Loucy (cell line): ENCODE data around the gene ADTRP.

Experiments
- H2AFZ ChIP-seq: fragments of 200-600 bp; sonication (generic); 2 replicates; pipeline ENCODE4 v1.6.0; 2016; ENCODE audit warnings: antibody characterized with exemption, mild to moderate bottlenecking, low read length, moderate library complexity
- H3F3A ChIP-seq: fragments of 200-600 bp; 2 replicates; pipeline ENCODE4 v1.6.0; 2016; ENCODE audit warnings: antibody characterized with exemption, low read depth, mild to moderate bottlenecking
- H3K27me3 ChIP-seq: fragments of 200-600 bp; sonication (generic); 2 replicates; pipeline ENCODE4 v1.6.1; 2014; ENCODE audit warnings: low read length, mild to moderate bottlenecking; ENCODE audit not compliant: insufficient read depth, poor library complexity, severe bottlenecking
- H3K36me3 ChIP-seq: fragments of 200-600 bp; sonication (generic); 2 replicates; pipeline ENCODE4 v1.6.1; 2016; ENCODE audit warnings: low read length; ENCODE audit not compliant: insufficient read depth
- H3K4me1 ChIP-seq: fragments of 200-600 bp; sonication (generic); 2 replicates; pipeline ENCODE4 v1.5.1; 2014; ENCODE audit warnings: low read length, mild to moderate bottlenecking; ENCODE audit not compliant: insufficient read depth, poor library complexity, severe bottlenecking
- H3K4me2 ChIP-seq: fragments of 200-600 bp; sonication (generic); 2 replicates; pipeline ENCODE4 v1.6.0; 2014; ENCODE audit warnings: antibody characterized with exemption, low read length, low read depth, mild to moderate bottlenecking; ENCODE audit not compliant: poor library complexity, severe bottlenecking
- H3K4me3 ChIP-seq: fragments of 200-600 bp; sonication (generic); 2 replicates; pipeline ENCODE4 v1.5.1; 2014; ENCODE audit warnings: low read length, mild to moderate bottlenecking, mixed read lengths; ENCODE audit not compliant: poor library complexity, severe bottlenecking
- H3K79me2 ChIP-seq: fragments of 200-600 bp; sonication (generic); 2 replicates; pipeline ENCODE4 v1.6.1; 2014; ENCODE audit warnings: low read length; ENCODE audit not compliant: insufficient read depth
- H3K9ac ChIP-seq: fragments of 200-600 bp; sonication (generic); 2 replicates; pipeline ENCODE4 v1.6.0; 2014; ENCODE audit warnings: mild to moderate bottlenecking, low read depth, low read length, moderate library complexity; ENCODE audit not compliant: poor library complexity, severe bottlenecking
- H3K9me2 ChIP-seq: fragments of 200-600 bp; sonication (generic); replicated peaks from 2 replicates; pipeline ENCODE4 v1.6.1; 2016; ENCODE audit warnings: low read depth, low read length, mixed read lengths
- H3K9me3 ChIP-seq: fragments of 200-600 bp; sonication (generic); 2 replicates; pipeline ENCODE4 v1.6.1; 2014; ENCODE audit warnings: mild to moderate bottlenecking, antibody characterized with exemption, low read length, low read depth; ENCODE audit not compliant: insufficient read depth
- H4K20me1 ChIP-seq: fragments of 200-600 bp; sonication (generic); 2 replicates; pipeline ENCODE4 v1.6.0; 2014; ENCODE audit warnings: antibody characterized with exemption, low read length, mild to moderate bottlenecking; ENCODE audit not compliant: insufficient read depth, poor library complexity, severe bottlenecking
- EZH2phosphoT487 ChIP-seq: fragments of 200-600 bp; IDR thresholded peaks from 2 replicates; pipeline ENCODE4 v1.6.1; 2018; ENCODE audit warnings: antibody characterized with exemption, mild to moderate bottlenecking, moderate library complexity, borderline replicate concordance
- TF ChIP-seq, protein P1 (sequence below): fragments of 200-600 bp; sonication (generic); conservative IDR thresholded peaks from 2 replicates; pipeline ENCODE4 v1.5.1; 2014; ENCODE audit warnings: mild to moderate bottlenecking, antibody characterized with exemption, low read length

ADTRP gene

DNA sequence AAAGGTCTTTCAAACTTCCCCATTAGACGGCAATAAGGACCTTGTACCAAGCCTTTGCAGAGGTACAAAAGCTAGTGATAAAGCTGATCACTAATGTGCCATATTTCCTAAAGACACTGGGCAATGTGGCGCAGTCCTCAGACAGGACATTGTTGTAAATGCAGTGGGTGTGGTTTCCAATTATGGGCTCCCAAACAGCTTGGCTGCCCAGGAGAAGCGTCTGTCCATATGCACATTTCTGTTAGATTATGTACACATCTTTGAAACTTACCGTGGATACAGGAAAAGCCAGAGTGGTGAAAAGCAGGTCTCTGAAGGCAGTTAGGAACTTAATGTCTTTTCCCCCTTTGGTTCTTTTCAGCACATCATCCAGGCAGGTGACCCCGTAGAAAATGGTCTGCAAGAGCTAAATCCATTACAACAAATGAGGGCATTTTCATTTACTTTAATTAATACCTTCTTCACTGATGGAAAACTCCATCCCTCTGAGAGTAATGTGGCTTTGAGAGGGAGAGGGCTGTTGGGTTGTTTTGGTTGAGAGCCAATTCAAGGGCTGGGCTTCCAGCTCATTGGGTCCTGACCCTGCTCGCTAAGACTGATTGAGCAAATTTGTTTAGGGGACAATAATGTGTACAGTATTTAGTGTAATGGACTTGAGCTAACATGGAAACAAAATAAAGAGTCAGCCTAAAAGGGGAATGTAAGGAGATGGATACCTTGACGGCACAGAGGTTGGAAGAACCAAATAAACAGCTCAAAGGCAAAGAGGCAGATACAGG is 10.4 kb downstream of the ADTRP start:
- Histone ChIP-seq H3K9me3 (no peaks in the 10 kb centered on the region), H3K9ac (no peak overlapping the region), H4K20me1 (no peaks in the 10 kb centered on the region), H3K9me2 (no peaks in the 10 kb centered on the region), H3F3A (no peaks in the 10 kb centered on the region), H2AFZ (no peak overlapping the region), H3K4me3 (no peak overlapping the region), H3K79me2 (no peaks in the 10 kb centered on the region), H3K36me3 (no peaks in the 10 kb centered on the region), H3K4me2 (no peak overlapping the region), H3K4me1 (peaks cover 8% of the 10 kb centered on the region), H3K27me3 (no peaks in the 10 kb centered on the region)
- TF ChIP-seq EZH2phosphoT487 = no peak
- TF ChIP-seq, protein P1, sequence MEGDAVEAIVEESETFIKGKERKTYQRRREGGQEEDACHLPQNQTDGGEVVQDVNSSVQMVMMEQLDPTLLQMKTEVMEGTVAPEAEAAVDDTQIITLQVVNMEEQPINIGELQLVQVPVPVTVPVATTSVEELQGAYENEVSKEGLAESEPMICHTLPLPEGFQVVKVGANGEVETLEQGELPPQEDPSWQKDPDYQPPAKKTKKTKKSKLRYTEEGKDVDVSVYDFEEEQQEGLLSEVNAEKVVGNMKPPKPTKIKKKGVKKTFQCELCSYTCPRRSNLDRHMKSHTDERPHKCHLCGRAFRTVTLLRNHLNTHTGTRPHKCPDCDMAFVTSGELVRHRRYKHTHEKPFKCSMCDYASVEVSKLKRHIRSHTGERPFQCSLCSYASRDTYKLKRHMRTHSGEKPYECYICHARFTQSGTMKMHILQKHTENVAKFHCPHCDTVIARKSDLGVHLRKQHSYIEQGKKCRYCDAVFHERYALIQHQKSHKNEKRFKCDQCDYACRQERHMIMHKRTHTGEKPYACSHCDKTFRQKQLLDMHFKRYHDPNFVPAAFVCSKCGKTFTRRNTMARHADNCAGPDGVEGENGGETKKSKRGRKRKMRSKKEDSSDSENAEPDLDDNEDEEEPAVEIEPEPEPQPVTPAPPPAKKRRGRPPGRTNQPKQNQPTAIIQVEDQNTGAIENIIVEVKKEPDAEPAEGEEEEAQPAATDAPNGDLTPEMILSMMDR = no peak

DNA sequence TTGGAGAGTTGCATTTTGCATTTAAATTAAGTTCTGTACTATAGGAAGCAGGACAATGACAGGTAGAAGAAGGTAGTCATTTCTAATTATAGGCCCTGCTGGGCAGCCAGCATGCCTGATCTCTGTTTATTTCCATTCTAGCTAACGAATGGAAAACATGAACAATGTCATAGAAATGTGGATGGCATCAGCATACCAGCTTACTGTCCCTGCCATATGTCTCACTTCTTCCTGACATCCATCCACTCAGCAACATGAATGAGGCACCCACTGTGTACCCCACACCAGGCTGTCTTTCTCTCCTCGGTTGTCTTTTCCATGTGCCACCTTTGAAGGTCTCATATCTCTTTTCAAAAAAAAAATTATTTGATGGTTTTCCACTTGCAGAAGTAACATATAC is 11.1 kb downstream of the ADTRP start:
- Histone ChIP-seq H3K27me3 (no peaks in the 10 kb centered on the region), H4K20me1 (no peaks in the 10 kb centered on the region), H3F3A (no peaks in the 10 kb centered on the region), H2AFZ (no peak overlapping the region), H3K9me3 (no peaks in the 10 kb centered on the region), H3K4me3 (no peak overlapping the region), H3K9ac (no peak overlapping the region), H3K36me3 (no peaks in the 10 kb centered on the region), H3K4me2 (no peak overlapping the region), H3K79me2 (no peaks in the 10 kb centered on the region), H3K9me2 (no peaks in the 10 kb centered on the region), H3K4me1 (peaks cover 8% of the 10 kb centered on the region)
- TF ChIP-seq, protein P1 = no peak

DNA sequence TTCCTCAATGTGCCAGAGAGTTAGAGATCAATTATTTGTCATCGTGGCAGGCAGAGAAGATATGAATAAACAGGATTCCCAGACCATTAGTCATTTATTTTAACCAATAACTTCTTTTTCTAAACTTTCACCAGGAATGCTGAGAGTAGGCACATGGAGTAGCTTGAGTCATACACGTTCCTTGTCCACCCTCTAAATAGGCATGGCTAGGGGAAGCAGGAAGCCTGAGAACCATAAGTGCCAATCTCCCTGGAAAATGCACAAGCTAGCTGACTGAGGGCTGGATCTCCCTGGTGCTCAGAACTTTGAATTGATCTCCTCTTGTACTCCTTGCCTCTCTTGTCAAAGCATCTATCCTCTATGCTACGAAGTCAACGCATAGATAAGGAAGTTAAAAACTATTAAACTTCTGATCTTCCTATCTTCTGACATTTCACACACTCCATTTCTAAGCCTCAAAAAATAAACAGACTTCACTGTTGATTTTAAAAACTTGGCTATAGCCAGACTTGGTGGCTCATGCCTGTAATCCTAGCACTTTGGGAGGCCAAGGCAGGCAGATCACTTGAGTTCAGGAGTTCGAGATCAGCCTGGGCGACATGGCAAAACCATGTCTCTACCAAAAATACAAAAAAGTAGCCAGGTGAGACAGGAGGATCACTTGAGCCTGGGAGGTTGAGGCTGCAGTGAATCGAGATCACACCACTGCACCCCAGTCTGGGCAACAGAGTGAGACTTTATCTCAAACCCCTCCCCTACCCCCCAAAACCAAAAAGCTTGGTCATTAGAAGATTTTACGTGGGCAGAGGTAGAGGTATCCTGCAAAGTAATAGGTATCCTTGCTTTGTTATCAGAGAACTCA is 11.8 kb downstream of the ADTRP start:
- H3K4me1 ChIP-seq = peaks cover 8% of the 10 kb centered on the region
- no peaks in the 10 kb centered on the region for H3K79me2 ChIP-seq
- no peaks in the 10 kb centered on the region for H3K27me3 ChIP-seq
- TF ChIP-seq, protein P1 = no peak
- no peak for TF ChIP-seq EZH2phosphoT487
- H3K9me3 ChIP-seq = no peaks in the 10 kb centered on the region
- no peak overlapping the region for H3K4me3 ChIP-seq
- H3K36me3 ChIP-seq = no peaks in the 10 kb centered on the region
- H2AFZ ChIP-seq = no peak overlapping the region
- no peaks in the 10 kb centered on the region for H4K20me1 ChIP-seq
- H3K9me2 ChIP-seq = no peaks in the 10 kb centered on the region
- H3F3A ChIP-seq = no peaks in the 10 kb centered on the region
- H3K4me2 ChIP-seq = no peak overlapping the region
- no peak overlapping the region for H3K9ac ChIP-seq
